Measurements from ENCODE around the gene FXYD6.

DNA sequence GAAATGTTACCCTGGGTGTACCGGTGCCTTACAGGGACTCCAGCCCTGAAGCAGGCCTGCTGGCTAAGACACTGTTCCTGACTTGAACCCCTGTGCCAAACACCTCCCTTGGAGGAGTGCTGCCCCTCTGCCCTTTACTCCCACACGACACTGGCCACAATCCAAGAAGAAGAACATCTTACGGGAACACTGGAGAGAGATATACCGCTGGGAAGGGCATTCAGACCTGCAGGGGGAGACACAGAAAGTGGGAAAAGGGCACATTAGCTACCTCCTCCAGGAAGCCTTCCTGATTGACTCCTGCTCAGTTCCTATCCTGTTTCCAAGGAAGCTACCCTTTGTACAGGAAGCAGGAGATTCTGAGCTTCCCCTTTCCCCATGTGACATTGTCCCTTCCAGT lies 34.1 kb upstream of the FXYD6 start:
- TF ChIP-seq, protein P1, sequence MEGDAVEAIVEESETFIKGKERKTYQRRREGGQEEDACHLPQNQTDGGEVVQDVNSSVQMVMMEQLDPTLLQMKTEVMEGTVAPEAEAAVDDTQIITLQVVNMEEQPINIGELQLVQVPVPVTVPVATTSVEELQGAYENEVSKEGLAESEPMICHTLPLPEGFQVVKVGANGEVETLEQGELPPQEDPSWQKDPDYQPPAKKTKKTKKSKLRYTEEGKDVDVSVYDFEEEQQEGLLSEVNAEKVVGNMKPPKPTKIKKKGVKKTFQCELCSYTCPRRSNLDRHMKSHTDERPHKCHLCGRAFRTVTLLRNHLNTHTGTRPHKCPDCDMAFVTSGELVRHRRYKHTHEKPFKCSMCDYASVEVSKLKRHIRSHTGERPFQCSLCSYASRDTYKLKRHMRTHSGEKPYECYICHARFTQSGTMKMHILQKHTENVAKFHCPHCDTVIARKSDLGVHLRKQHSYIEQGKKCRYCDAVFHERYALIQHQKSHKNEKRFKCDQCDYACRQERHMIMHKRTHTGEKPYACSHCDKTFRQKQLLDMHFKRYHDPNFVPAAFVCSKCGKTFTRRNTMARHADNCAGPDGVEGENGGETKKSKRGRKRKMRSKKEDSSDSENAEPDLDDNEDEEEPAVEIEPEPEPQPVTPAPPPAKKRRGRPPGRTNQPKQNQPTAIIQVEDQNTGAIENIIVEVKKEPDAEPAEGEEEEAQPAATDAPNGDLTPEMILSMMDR (IDR thresholded peaks at IDR 0.05; ENCODE audit: insufficient read depth, low read length): no peak
- TF ChIP-seq GABPA (IDR thresholded peaks at IDR 0.05; ENCODE audit: low read depth): no peak
- no peak for TF ChIP-seq POLR2AphosphoS5 (IDR thresholded peaks at IDR 0.05; ENCODE audit: low read depth)
